HepG2 (cell line): ENCODE results near the gene LASP1. TPM values are rescaled to one million over a fixed set of nuclear protein-coding genes. Genes with fewer than 3 reads are reported as not detected.

Experiments
- AHDC1 ChIP-seq: sonication (generic); formaldehyde crosslinking; IDR thresholded peaks from 2 replicates; pipeline ENCODE4 v1.5.1; 2020; ENCODE audit warnings: mild to moderate bottlenecking, missing genetic modification reagents, borderline replicate concordance
- BHLHE40 ChIP-seq: IDR thresholded peaks from 2 replicates; pipeline ENCODE4 v1.6.1; 2011; ENCODE audit warnings: low read length, improper control_type of control experiment
- FOXK2 ChIP-seq: fragments of 450-650 bp; IDR thresholded peaks from 2 replicates; pipeline ENCODE4 v1.6.1; 2016
- GPBP1L1 ChIP-seq: sonication (generic); formaldehyde crosslinking; IDR thresholded peaks from 2 replicates; pipeline ENCODE4 v1.5.0; 2020; ENCODE audit warnings: mild to moderate bottlenecking, missing genetic modification reagents
- JDP2 ChIP-seq: sonication (generic); formaldehyde crosslinking; IDR thresholded peaks from 2 replicates; pipeline ENCODE4 v1.8.1; 2022; ENCODE audit warnings: missing genetic modification reagents, borderline replicate concordance
- MAFF ChIP-seq: IDR thresholded peaks from 2 replicates; pipeline ENCODE4 v1.6.1; 2011; ENCODE audit warnings: low read depth, low read length, improper control_type of control experiment
- NR2C2 ChIP-seq: sonication (generic); formaldehyde crosslinking; IDR thresholded peaks from 2 replicates; pipeline ENCODE4 v1.4.0; 2020; ENCODE audit warnings: missing genetic modification reagents, mild to moderate bottlenecking, moderate library complexity, borderline replicate concordance
- ONECUT2 ChIP-seq: sonication (generic); formaldehyde crosslinking; IDR thresholded peaks from 2 replicates; pipeline ENCODE4 v1.4.0; 2020; ENCODE audit warnings: missing genetic modification reagents
- THAP9 ChIP-seq: sonication (generic); formaldehyde crosslinking; IDR thresholded peaks from 2 replicates; pipeline ENCODE4; 2020; ENCODE audit warnings: missing genetic modification reagents, mild to moderate bottlenecking, borderline replicate concordance
- YEATS4 ChIP-seq: sonication (generic); formaldehyde crosslinking; IDR thresholded peaks from 2 replicates; pipeline ENCODE4 v1.4.0; 2020; ENCODE audit warnings: missing genetic modification reagents, borderline replicate concordance
- ZFAT ChIP-seq: sonication (generic); formaldehyde crosslinking; conservative IDR thresholded peaks from 2 replicates; pipeline ENCODE4 v1.8.1; 2023; ENCODE audit warnings: missing genetic modification reagents, inconsistent platforms
- ZNF207 ChIP-seq: fragments of 450-650 bp; IDR thresholded peaks from 2 replicates; pipeline ENCODE4 v1.6.1; 2016; ENCODE audit warnings: antibody characterized with exemption, borderline replicate concordance
- ZNF430 ChIP-seq: sonication (generic); formaldehyde crosslinking; IDR thresholded peaks from 2 replicates; pipeline ENCODE4 v1.9.0; 2021; ENCODE audit warnings: mild to moderate bottlenecking, missing genetic modification reagents
- ZNF484 ChIP-seq: sonication (generic); formaldehyde crosslinking; IDR thresholded peaks from 2 replicates; pipeline ENCODE4 v1.5.1; 2020; ENCODE audit warnings: mild to moderate bottlenecking, low read depth, missing genetic modification reagents, borderline replicate concordance
- ZNF616 ChIP-seq: sonication (generic); formaldehyde crosslinking; IDR thresholded peaks from 2 replicates; pipeline ENCODE4 v1.5.0; 2020; ENCODE audit warnings: low read depth, mild to moderate bottlenecking, missing genetic modification reagents
- ZNF800 ChIP-seq: sonication (generic); formaldehyde crosslinking; IDR thresholded peaks from 2 replicates; pipeline ENCODE4 v1.4.0; 2020; ENCODE audit warnings: missing genetic modification reagents
- polyA plus RNA-seq, 8 experiments: library from polyadenylated mRNA; depleted of rRNA in 3 of 8; stranded (reverse) in 7 of 8; unstranded in 1 of 8; fragments of >200 nt; fragmentation: Illumina TruSeq in 4 of 8; extraction: Trizol in 4 of 8; gene quantifications; 2 replicates each; pipeline versions ENCODE4 v1.2.1 to v1.2.3, GENCODE V29; 2011 to 2016; ENCODE audit warnings: low read depth in 4 of 8, missing spikeins in 1 of 8, mixed read lengths in 1 of 8; ENCODE audit not compliant: insufficient read depth in 1 of 8
- total RNA-seq, 5 experiments: library from RNA; depleted of rRNA; stranded (reverse); fragments of >200 nt; fragmentation: Illumina TruSeq; extraction: Trizol; gene quantifications; 2 replicates each; pipeline ENCODE4 v1.2.3, GENCODE V29; 2016; ENCODE audit warnings: low read depth in 1 of 5

Gene LASP1
- total and polyA plus RNA-seq, 2 of the 13 experiments (the other 11 are each of a cell fraction or from before 2014, with no cell fraction given), result 70.1 to 97.0 TPM

GRCh38 chr17:38914741-38915638 lies 45.1 kb downstream of the LASP1 start (continued):
- no peak for TF ChIP-seq ZFAT
- TF ChIP-seq ZNF207, result no peak
- TF ChIP-seq ZNF430 (CRISPR knock-in tag), result peak; percentile 35; the same call in 1 of the 2 replicates
- TF ChIP-seq ZNF800, result no peak
- no peak for TF ChIP-seq GPBP1L1 (CRISPR knock-in tag)
- no peak for TF ChIP-seq ZNF616 (CRISPR knock-in tag)
- TF ChIP-seq THAP9 (CRISPR knock-in tag), result 0 out of 2 replicates have a peak, but pooled peaks have one; percentile 62
- 0 out of 2 replicates have a peak, but pooled peaks have one; percentile 26 for TF ChIP-seq FOXK2
- TF ChIP-seq ONECUT2 (CRISPR knock-in tag), result no peak
- 0 out of 2 replicates have a peak, but pooled peaks have one; percentile 29 for TF ChIP-seq AHDC1 (CRISPR knock-in tag)
- peak; percentile 69; the same call in 1 of the 2 replicates for TF ChIP-seq YEATS4 (CRISPR knock-in tag)
- TF ChIP-seq JDP2 (CRISPR knock-in tag), result no peak
- TF ChIP-seq BHLHE40, result no peak
- no peak for TF ChIP-seq MAFF
- TF ChIP-seq ZNF484 (CRISPR knock-in tag), result no peak
- peak; percentile 79 for TF ChIP-seq NR2C2 (CRISPR knock-in tag)
